Embryonic facial prominence (tissue), 1 donor: ENCODE results near the gene PROKR1.

Source experiments
- DNase-seq: peaks from one replicate; pipeline ENCODE4 v3.0.0-alpha.2; 2016; ENCODE audit errors: extremely low spot score

The PROKR1 gene

GRCh38 chr2:68698567-68699377 lies 55.4 kb downstream of the PROKR1 start:
- no peak for DNase-seq

GRCh38 chr2:68700560-68700959 lies 57.2 kb downstream of the PROKR1 start:
- no peak for DNase-seq

- no peak for DNase-seq
Measured at GRCh38 chr2:68706637-68707036, 63.3 kb downstream of the PROKR1 start.
